HepG2 (cell line): ENCODE results near the gene DOK4. TPM values are rescaled to one million over a fixed set of nuclear protein-coding genes. Genes with fewer than 3 reads are reported as not detected.

ENCODE experiments used
- ASH2L ChIP-seq: fragments of 300-600, 200-600 bp; sonication (generic); IDR thresholded peaks from 2 replicates; pipeline ENCODE4 v1.7.0; 2017; ENCODE audit warnings: low read depth, mild to moderate bottlenecking, moderate library complexity, mixed read lengths, low read length; ENCODE audit not compliant: insufficient read length
- ELF4 ChIP-seq: sonication (generic); formaldehyde crosslinking; IDR thresholded peaks from 2 replicates; pipeline ENCODE4 v1.5.0; 2020; ENCODE audit warnings: missing genetic modification reagents, mild to moderate bottlenecking, moderate library complexity, borderline replicate concordance
- GABPA ChIP-seq, 2 experiments: IDR thresholded peaks; 2 replicates each; pipeline ENCODE4 v1.6.1; 2011 to 2016; ENCODE audit warnings: low read depth in 2 of 2, low read length in 1 of 2, missing biosample characterization in 1 of 2, missing genetic modification characterization in 1 of 2
- HHEX ChIP-seq: IDR thresholded peaks from 2 replicates; pipeline ENCODE4 v1.6.1; 2016; ENCODE audit warnings: control low read depth
- HOXA3 ChIP-seq: sonication (generic); formaldehyde crosslinking; IDR thresholded peaks from 2 replicates; pipeline ENCODE4 v1.5.0; 2020; ENCODE audit warnings: missing genetic modification reagents
- ISL2 ChIP-seq: sonication (generic); formaldehyde crosslinking; IDR thresholded peaks from 2 replicates; pipeline ENCODE4 v1.5.0; 2020; ENCODE audit warnings: missing genetic modification reagents
- KLF12 ChIP-seq: sonication (generic); formaldehyde crosslinking; IDR thresholded peaks from 2 replicates; pipeline ENCODE4 v1.4.0; 2020; ENCODE audit warnings: missing genetic modification reagents, borderline replicate concordance
- POLR2AphosphoS2 ChIP-seq: IDR thresholded peaks from 2 replicates; pipeline ENCODE4 v1.6.1; 2011; ENCODE audit warnings: low read depth, low read length, improper control_type of control experiment
- RARG ChIP-seq: sonication (generic); formaldehyde crosslinking; IDR thresholded peaks from 2 replicates; pipeline ENCODE4 v1.4.0; 2020; ENCODE audit warnings: low read depth, mild to moderate bottlenecking, missing genetic modification reagents
- SALL2 ChIP-seq: sonication (generic); formaldehyde crosslinking; IDR thresholded peaks from 2 replicates; pipeline ENCODE4 v1.8.1; 2023; ENCODE audit warnings: mild to moderate bottlenecking, missing genetic modification reagents, inconsistent platforms
- SCMH1 ChIP-seq: sonication (generic); formaldehyde crosslinking; IDR thresholded peaks from 2 replicates; pipeline ENCODE4 v1.9.0; 2021; ENCODE audit warnings: missing genetic modification reagents, mild to moderate bottlenecking, borderline replicate concordance
- TCF7 ChIP-seq: sonication (generic); IDR thresholded peaks from 2 replicates; pipeline ENCODE4 v1.6.1; 2016; ENCODE audit warnings: antibody characterized with exemption, low read depth
- ZBTB7B ChIP-seq: sonication (generic); formaldehyde crosslinking; IDR thresholded peaks from 2 replicates; pipeline ENCODE4 v1.4.0; 2020; ENCODE audit warnings: missing genetic modification reagents
- ZNF263 ChIP-seq: sonication (generic); formaldehyde crosslinking; IDR thresholded peaks from 2 replicates; pipeline ENCODE4 v1.4.0; 2020; ENCODE audit warnings: missing genetic modification reagents
- ZNF607 ChIP-seq: sonication (generic); formaldehyde crosslinking; IDR thresholded peaks from 2 replicates; pipeline ENCODE4 v1.5.1; 2020; ENCODE audit warnings: missing genetic modification reagents, mild to moderate bottlenecking, borderline replicate concordance
- ZNF709 ChIP-seq: sonication (generic); formaldehyde crosslinking; IDR thresholded peaks from 2 replicates; pipeline ENCODE4 v1.5.0; 2020; ENCODE audit warnings: mild to moderate bottlenecking, missing genetic modification reagents
- ZZZ3 ChIP-seq: sonication (generic); formaldehyde crosslinking; IDR thresholded peaks from 2 replicates; pipeline ENCODE4 v1.4.0; 2020; ENCODE audit warnings: missing genetic modification reagents, mild to moderate bottlenecking, borderline replicate concordance
- polyA plus RNA-seq, 8 experiments: library from polyadenylated mRNA; depleted of rRNA in 3 of 8; stranded (reverse) in 7 of 8; unstranded in 1 of 8; fragments of >200 nt; fragmentation: Illumina TruSeq in 4 of 8; extraction: Trizol in 4 of 8; gene quantifications; 2 replicates each; pipeline versions ENCODE4 v1.2.1 to v1.2.3, GENCODE V29; 2011 to 2016; ENCODE audit warnings: low read depth in 4 of 8, missing spikeins in 1 of 8, mixed read lengths in 1 of 8; ENCODE audit not compliant: insufficient read depth in 1 of 8
- total RNA-seq, 5 experiments: library from RNA; depleted of rRNA; stranded (reverse); fragments of >200 nt; fragmentation: Illumina TruSeq; extraction: Trizol; gene quantifications; 2 replicates each; pipeline ENCODE4 v1.2.3, GENCODE V29; 2016; ENCODE audit warnings: low read depth in 1 of 5
- TF ChIP-seq, protein P1 (sequence below), 2 experiments: sonication (generic) in 1 of 2; formaldehyde crosslinking in 1 of 2; IDR thresholded peaks; 2 replicates each; pipeline versions ENCODE4 v1.6.1 to v1.9.0; 2014 to 2022; ENCODE audit warnings: antibody characterized with exemption in 1 of 2, borderline replicate concordance in 1 of 2, inconsistent platforms in 1 of 2, low read depth in 1 of 2, missing genetic modification reagents in 1 of 2
- TF ChIP-seq, protein P2 (sequence below): sonication (generic); formaldehyde crosslinking; IDR thresholded peaks from 2 replicates; pipeline ENCODE4 v1.4.0; 2020; ENCODE audit warnings: missing genetic modification reagents, mild to moderate bottlenecking, borderline replicate concordance

DOK4 gene
- total and polyA plus RNA-seq, 2 of the 13 experiments (the other 11 are each of a cell fraction or from before 2014, with no cell fraction given): 52.7 to 70.0 TPM

DNA sequence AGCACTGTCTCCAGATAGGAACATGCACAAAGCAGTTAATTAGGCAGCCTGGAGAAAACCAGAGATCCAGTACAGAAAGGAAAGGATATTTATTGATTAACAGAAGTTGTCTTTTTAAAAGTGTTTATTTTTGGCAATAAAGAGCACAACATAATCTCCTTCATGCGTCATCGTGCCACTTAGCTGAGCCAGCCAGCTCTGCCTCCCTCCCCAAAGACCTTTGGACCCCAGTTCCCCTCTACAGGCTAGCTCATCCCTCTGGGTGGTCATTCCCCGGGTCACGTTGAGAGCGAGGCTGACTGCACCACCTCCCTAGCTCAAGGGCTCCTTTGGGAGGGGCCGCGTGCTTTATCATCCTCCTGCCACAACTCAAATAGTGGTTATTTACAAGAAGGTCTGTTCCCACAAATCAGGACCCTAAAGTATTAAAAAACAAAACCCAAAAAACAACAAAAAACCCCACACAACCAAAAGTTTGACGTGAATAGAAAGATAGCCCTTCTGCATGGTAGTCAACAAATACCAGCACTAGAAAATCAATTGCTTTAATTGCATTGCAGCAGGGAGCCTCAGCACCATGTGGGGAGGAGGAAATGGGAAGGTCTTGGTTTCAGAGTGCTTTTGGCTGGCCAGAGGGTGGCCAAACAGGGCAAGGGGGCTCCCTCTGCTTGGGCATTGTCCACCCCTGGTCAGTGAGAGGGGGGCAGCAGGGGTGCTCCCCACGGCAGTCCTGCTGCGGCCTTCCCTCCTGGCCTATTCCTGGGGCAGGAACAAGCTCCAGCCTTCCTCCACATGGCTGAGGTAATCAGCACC lies 14.2 kb downstream of the DOK4 start (continued):
- TF ChIP-seq, protein P1, sequence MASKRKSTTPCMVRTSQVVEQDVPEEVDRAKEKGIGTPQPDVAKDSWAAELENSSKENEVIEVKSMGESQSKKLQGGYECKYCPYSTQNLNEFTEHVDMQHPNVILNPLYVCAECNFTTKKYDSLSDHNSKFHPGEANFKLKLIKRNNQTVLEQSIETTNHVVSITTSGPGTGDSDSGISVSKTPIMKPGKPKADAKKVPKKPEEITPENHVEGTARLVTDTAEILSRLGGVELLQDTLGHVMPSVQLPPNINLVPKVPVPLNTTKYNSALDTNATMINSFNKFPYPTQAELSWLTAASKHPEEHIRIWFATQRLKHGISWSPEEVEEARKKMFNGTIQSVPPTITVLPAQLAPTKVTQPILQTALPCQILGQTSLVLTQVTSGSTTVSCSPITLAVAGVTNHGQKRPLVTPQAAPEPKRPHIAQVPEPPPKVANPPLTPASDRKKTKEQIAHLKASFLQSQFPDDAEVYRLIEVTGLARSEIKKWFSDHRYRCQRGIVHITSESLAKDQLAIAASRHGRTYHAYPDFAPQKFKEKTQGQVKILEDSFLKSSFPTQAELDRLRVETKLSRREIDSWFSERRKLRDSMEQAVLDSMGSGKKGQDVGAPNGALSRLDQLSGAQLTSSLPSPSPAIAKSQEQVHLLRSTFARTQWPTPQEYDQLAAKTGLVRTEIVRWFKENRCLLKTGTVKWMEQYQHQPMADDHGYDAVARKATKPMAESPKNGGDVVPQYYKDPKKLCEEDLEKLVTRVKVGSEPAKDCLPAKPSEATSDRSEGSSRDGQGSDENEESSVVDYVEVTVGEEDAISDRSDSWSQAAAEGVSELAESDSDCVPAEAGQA (IDR thresholded peaks at IDR 0.05; ENCODE audit: low read depth): no peak
- TF ChIP-seq, protein P1 (CRISPR knock-in tag; IDR thresholded peaks at IDR 0.05; ENCODE audit: borderline replicate concordance): no peak
- TF ChIP-seq TCF7: no peak
- no peak for TF ChIP-seq KLF12 (CRISPR knock-in tag)
- no peak for TF ChIP-seq SCMH1 (CRISPR knock-in tag)
- peak; percentile 92 for TF ChIP-seq ZNF263 (CRISPR knock-in tag)
- TF ChIP-seq POLR2AphosphoS2: no peak; the same call in 1 of the 2 replicates
- 0 out of 2 replicates have a peak, but pooled peaks have one; percentile 69 for TF ChIP-seq ZNF607 (CRISPR knock-in tag)
- no peak for TF ChIP-seq GABPA (IDR thresholded peaks at IDR 0.05; ENCODE audit: low read depth, low read length)
- peak; percentile 56; the same call in 1 of the 2 replicates for TF ChIP-seq GABPA (CRISPR knock-in tag; IDR thresholded peaks at IDR 0.05; ENCODE audit: low read depth)
- TF ChIP-seq HHEX: no peak
- TF ChIP-seq ZZZ3: no peak
- TF ChIP-seq HOXA3 (CRISPR knock-in tag): peak; percentile 80; the same call in 1 of the 2 replicates
- TF ChIP-seq ZNF709 (CRISPR knock-in tag): no peak
- TF ChIP-seq RARG: no peak
- TF ChIP-seq ASH2L: peak; percentile 87
- TF ChIP-seq ELF4 (CRISPR knock-in tag): no peak
- TF ChIP-seq ZBTB7B (CRISPR knock-in tag): peak; percentile 94
- peak; percentile 81 for TF ChIP-seq ISL2 (CRISPR knock-in tag)
- no peak for TF ChIP-seq SALL2 (CRISPR knock-in tag)
- TF ChIP-seq, protein P2, sequence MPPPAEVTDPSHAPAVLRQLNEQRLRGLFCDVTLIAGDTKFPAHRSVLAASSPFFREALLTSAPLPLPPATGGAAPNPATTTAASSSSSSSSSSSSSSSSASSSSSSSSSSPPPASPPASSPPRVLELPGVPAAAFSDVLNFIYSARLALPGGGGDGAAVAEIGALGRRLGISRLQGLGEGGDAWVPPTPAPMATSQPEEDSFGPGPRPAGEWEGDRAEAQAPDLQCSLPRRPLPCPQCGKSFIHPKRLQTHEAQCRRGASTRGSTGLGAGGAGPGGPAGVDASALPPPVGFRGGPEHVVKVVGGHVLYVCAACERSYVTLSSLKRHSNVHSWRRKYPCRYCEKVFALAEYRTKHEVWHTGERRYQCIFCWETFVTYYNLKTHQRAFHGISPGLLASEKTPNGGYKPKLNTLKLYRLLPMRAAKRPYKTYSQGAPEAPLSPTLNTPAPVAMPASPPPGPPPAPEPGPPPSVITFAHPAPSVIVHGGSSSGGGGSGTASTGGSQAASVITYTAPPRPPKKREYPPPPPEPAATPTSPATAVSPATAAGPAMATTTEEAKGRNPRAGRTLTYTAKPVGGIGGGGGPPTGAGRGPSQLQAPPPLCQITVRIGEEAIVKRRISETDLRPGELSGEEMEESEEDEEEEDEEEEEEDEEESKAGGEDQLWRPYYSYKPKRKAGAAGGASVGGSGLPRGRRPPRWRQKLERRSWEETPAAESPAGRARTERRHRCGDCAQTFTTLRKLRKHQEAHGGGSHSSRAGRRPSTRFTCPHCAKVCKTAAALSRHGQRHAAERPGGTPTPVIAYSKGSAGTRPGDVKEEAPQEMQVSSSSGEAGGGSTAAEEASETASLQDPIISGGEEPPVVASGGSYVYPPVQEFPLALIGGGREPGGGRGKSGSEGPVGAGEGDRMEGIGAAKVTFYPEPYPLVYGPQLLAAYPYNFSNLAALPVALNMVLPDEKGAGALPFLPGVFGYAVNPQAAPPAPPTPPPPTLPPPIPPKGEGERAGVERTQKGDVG (CRISPR knock-in tag): 0 out of 2 replicates have a peak, but pooled peaks have one; percentile 9
